T-helper 1 cell treated with Interleukin-12 subunit alpha and Interleukin-12 subunit beta and Interleukin-4 antibody, amounts not matched to agents 30 μg/mL and 1 μg/mL, for 36 hours (primary cell): ENCODE results near the gene TBC1D20.
"Not testable (repeated sequence)": the region's sequence is repeated elsewhere in the genome, so short reads cannot be mapped to it uniquely, and the experiment has no call there.

Experiments
- H3K27ac Mint-ChIP-seq: one replicate; pipeline ENCODE4 v1.8.0; 2021; ENCODE audit warnings: mild to moderate bottlenecking, mixed read lengths
- H3K27me3 Mint-ChIP-seq: one replicate; pipeline ENCODE4 v1.8.0; 2021; ENCODE audit warnings: low read depth, mixed read lengths
- H3K36me3 Mint-ChIP-seq: one replicate; pipeline ENCODE4 v1.8.0; 2021; ENCODE audit warnings: low read depth, mixed read lengths
- H3K4me1 Mint-ChIP-seq: one replicate; pipeline ENCODE4 v1.8.0; 2021; ENCODE audit warnings: low read depth, mixed read lengths
- H3K4me3 Mint-ChIP-seq: one replicate; pipeline ENCODE4 v1.8.0; 2021; ENCODE audit warnings: mild to moderate bottlenecking, moderate library complexity, mixed read lengths
- H3K9me3 Mint-ChIP-seq: one replicate; pipeline ENCODE4 v1.8.0; 2021; ENCODE audit warnings: mixed read lengths

The TBC1D20 gene

GRCh38 chr20:461254-462198, 807 bp downstream of the TBC1D20 start:
- H3K4me1 Mint-ChIP-seq, result peaks cover 33% of the 10 kb centered on the region
- no peaks in the 10 kb centered on the region for H3K9me3 Mint-ChIP-seq
- peak overlapping the region; percentile 95 for H3K4me3 Mint-ChIP-seq
- peak overlapping the region; percentile 97 for H3K27ac Mint-ChIP-seq
- no peaks in the 10 kb centered on the region for H3K36me3 Mint-ChIP-seq
- no peaks in the 10 kb centered on the region for H3K27me3 Mint-ChIP-seq

GRCh38 chr20:460707-461106, 1.6 kb downstream of the TBC1D20 start:
- Mint-ChIP-seq H3K36me3 (no peaks in the 10 kb centered on the region), H3K9me3 (no peaks in the 10 kb centered on the region), H3K4me3 (peak overlapping the region; percentile 74), H3K27me3 (no peaks in the 10 kb centered on the region), H3K27ac (peak overlapping the region; percentile 36), H3K4me1 (peaks cover 35% of the 10 kb centered on the region)

GRCh38 chr20:460180-460579, 2.2 kb downstream of the TBC1D20 start:
- Mint-ChIP-seq H3K4me1 (peaks cover 35% of the 10 kb centered on the region), H3K27me3 (no peaks in the 10 kb centered on the region), H3K9me3 (no peaks in the 10 kb centered on the region), H3K27ac (no peak overlapping the region), H3K4me3 (peak overlapping the region; percentile 74), H3K36me3 (no peaks in the 10 kb centered on the region)

GRCh38 chr20:458776-459175, 3.6 kb downstream of the TBC1D20 start:
- no peaks in the 10 kb centered on the region for H3K27me3 Mint-ChIP-seq
- H3K4me3 Mint-ChIP-seq, result no peak overlapping the region
- no peaks in the 10 kb centered on the region for H3K36me3 Mint-ChIP-seq
- H3K4me1 Mint-ChIP-seq, result peaks cover 35% of the 10 kb centered on the region
- H3K27ac Mint-ChIP-seq, result no peak overlapping the region
- no peaks in the 10 kb centered on the region for H3K9me3 Mint-ChIP-seq

- Mint-ChIP-seq H3K27me3 (no peaks in the 10 kb centered on the region), H3K4me3 (no peak overlapping the region), H3K36me3 (no peaks in the 10 kb centered on the region), H3K27ac (no peak overlapping the region), H3K9me3 (no peaks in the 10 kb centered on the region), H3K4me1 (peaks cover 22% of the 10 kb centered on the region)
Measured at GRCh38 chr20:454951-455350, 7.4 kb downstream of the TBC1D20 start.

- not testable (repeated sequence) for H3K9me3 Mint-ChIP-seq, H3K4me3 Mint-ChIP-seq, H3K27me3 Mint-ChIP-seq, H3K36me3 Mint-ChIP-seq, H3K27ac Mint-ChIP-seq
- peaks cover 11% of the 10 kb centered on the region for H3K4me1 Mint-ChIP-seq
Measured at GRCh38 chr20:452021-452420, 10.3 kb downstream of the TBC1D20 start.

GRCh38 chr20:445514-446336, 16.6 kb downstream of the TBC1D20 start:
- Mint-ChIP-seq H3K4me3 (no peak overlapping the region), H3K27me3 (no peaks in the 10 kb centered on the region), H3K4me1 (peaks cover 19% of the 10 kb centered on the region), H3K36me3 (peaks cover 38% of the 10 kb centered on the region), H3K9me3 (no peaks in the 10 kb centered on the region), H3K27ac (no peak overlapping the region)

- H3K36me3 Mint-ChIP-seq, result peaks cover 44% of the 10 kb centered on the region
- H3K4me3 Mint-ChIP-seq, result no peak overlapping the region
- no peak overlapping the region for H3K27ac Mint-ChIP-seq
Measured at GRCh38 chr20:444862-445426, 17.4 kb downstream of the TBC1D20 start.

GRCh38 chr20:444117-444516, 18.2 kb downstream of the TBC1D20 start:
- H3K36me3 Mint-ChIP-seq, result peaks cover 52% of the 10 kb centered on the region
- no peak overlapping the region for H3K27ac Mint-ChIP-seq
- no peak overlapping the region for H3K4me3 Mint-ChIP-seq
- H3K27me3 Mint-ChIP-seq, result no peaks in the 10 kb centered on the region
- H3K9me3 Mint-ChIP-seq, result no peaks in the 10 kb centered on the region
- H3K4me1 Mint-ChIP-seq, result peaks cover 21% of the 10 kb centered on the region

More at GRCh38 chr20:444862-445426, 17.4 kb downstream of the TBC1D20 start:
- no peaks in the 10 kb centered on the region for H3K27me3 Mint-ChIP-seq
- H3K9me3 Mint-ChIP-seq, result no peaks in the 10 kb centered on the region
- H3K4me1 Mint-ChIP-seq, result peaks cover 17% of the 10 kb centered on the region

- Mint-ChIP-seq H3K9me3 (no peaks in the 10 kb centered on the region), H3K27me3 (no peaks in the 10 kb centered on the region), H3K4me3 (no peak overlapping the region), H3K36me3 (peaks cover 59% of the 10 kb centered on the region), H3K4me1 (peaks cover 30% of the 10 kb centered on the region), H3K27ac (no peak overlapping the region)
Measured at GRCh38 chr20:443223-443775, 19.0 kb downstream of the TBC1D20 start.

GRCh38 chr20:440636-441035, 21.7 kb downstream of the TBC1D20 start:
- Mint-ChIP-seq H3K36me3 (peaks cover 73% of the 10 kb centered on the region), H3K27me3 (no peaks in the 10 kb centered on the region), H3K27ac (no peak overlapping the region), H3K4me1 (peaks cover 42% of the 10 kb centered on the region), H3K4me3 (no peak overlapping the region), H3K9me3 (no peaks in the 10 kb centered on the region)

GRCh38 chr20:440148-440547, 22.2 kb downstream of the TBC1D20 start:
- H3K27ac Mint-ChIP-seq, result no peak overlapping the region

GRCh38 chr20:438571-439469, 23.5 kb downstream of the TBC1D20 start:
- no peaks in the 10 kb centered on the region for H3K27me3 Mint-ChIP-seq
- peak overlapping the region; percentile 80 for H3K4me3 Mint-ChIP-seq
- no peaks in the 10 kb centered on the region for H3K9me3 Mint-ChIP-seq
- H3K27ac Mint-ChIP-seq, result peak overlapping the region; percentile 88
- H3K4me1 Mint-ChIP-seq, result peaks cover 52% of the 10 kb centered on the region
- H3K36me3 Mint-ChIP-seq, result peaks cover 76% of the 10 kb centered on the region

More at GRCh38 chr20:440148-440547, 22.2 kb downstream of the TBC1D20 start:
- H3K27me3 Mint-ChIP-seq, result no peaks in the 10 kb centered on the region
- no peaks in the 10 kb centered on the region for H3K9me3 Mint-ChIP-seq
- peaks cover 41% of the 10 kb centered on the region for H3K4me1 Mint-ChIP-seq
- H3K36me3 Mint-ChIP-seq, result peaks cover 76% of the 10 kb centered on the region
- no peak overlapping the region for H3K4me3 Mint-ChIP-seq
